SK-N-DZ (cell line): ENCODE results near the gene CCDC85B.

Experiments
- DNase-seq: peaks from one replicate; pipeline ENCODE4 v3.0.0-alpha.2; 2015; ENCODE audit warnings: low spot score

CCDC85B gene

DNA sequence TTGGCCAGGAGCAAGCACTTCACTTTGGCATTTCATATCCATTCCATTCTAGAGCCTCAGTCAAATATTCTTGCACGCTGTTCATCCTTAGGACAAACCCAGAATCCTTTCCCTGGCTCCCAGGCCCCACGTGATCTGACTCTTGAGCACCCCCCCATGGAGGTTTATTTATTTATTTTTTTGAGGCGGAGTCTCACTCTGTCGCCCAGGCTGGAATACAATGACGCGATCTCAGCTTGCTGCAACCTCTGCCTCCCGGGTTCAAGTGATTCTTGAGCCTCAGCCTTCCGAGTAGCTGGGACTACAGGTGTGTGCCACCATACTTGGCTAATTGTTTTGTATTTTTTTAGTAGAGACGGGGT, 42.1 kb downstream of the CCDC85B start:
- no peak for DNase-seq

DNA sequence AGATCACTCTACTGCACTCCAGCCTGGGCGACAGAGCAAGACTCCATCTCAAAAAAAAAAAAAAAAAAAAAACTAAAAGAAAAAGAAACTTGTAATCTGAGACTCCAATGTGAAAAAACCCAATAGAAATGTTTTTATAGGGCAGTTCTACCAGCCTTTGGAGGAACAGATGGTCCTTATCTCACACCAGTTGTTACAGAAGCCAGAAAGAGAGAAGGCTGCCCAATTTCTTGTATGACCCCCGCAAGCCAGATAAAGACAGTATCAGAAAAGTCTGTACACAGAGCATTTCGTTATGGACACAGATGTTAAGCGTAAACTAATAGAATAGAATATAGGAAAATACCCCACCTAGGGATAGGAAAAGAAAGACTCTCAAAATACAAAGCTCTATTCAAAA, 43.5 kb downstream of the CCDC85B start:
- DNase-seq = no peak

DNA sequence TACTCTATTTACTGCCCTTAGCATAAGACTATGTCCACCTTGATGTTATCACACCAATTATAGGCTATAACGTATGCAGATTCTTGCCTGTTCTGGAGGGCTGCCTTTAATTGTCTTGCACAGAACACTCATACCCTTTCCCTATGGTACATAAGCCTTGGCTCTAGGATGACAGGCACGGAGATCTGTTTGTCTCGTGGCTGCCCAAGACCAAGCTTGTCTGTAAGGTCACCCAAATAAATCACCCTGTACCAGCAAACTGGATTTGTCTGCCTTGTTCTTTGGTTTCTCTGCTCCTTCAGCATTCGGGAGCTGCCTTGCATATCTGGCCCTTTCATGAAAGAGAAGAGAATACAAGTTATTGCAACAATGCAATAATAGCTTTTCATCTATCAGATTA, 47.3 kb downstream of the CCDC85B start:
- DNase-seq = peak; percentile 59
